ENCODE data around the gene MFSD1. TPM values are rescaled to one million over a fixed set of nuclear protein-coding genes. Genes with fewer than 3 reads are reported as not detected.

The MFSD1 gene
- total and polyA plus RNA-seq, 2 experiments from 2014 or later: 4.3 to 28.4 TPM

DNA sequence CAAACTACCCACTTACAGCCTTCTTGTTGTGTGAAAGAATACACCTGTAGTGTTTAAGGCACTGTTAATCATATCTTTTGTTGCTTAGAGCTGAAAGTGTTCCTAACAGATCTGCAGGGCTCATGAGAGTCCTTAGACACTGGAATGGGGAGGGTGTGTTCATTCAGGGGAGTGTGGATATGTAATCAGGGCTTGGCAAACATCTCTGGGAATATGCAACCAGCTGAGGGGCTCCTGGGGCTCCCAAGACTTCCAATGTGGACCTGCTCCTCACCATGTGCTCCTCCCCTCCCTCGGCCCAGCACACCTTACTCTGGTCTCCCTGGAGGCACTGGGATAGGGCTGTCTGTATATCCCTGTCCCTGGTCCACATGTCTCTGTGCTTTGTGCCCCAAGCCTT, 30.3 kb upstream of the MFSD1 start (continued):
- TF ChIP-seq ZNF462 (CRISPR knock-in tag; IDR thresholded peaks at IDR 0.05) (no peak), NANOG (IDR thresholded peaks at IDR 0.05; ENCODE audit: borderline replicate concordance) (no peak), EZH2 (IDR thresholded peaks at IDR 0.05; ENCODE audit: low read depth, unreplicated experiment) (no peak)

DNA sequence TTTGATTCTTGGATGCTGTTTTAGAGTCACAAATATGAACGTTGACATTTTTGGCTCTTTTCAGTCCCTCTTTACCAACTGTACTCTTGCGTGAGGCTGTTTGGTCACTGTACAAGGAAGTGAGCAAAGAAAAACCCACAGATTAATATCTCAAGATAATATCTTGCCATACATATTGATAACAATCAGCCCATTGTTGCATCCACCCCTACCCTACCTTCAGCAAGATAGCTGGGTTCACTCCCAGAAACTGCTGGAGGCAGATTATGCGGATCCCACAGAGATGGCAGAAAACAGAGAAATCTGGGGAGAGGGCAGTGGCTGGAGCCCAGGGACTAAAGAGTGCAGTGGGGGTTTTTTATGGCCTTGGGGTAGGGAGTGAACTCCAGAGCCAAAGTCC, 29.9 kb upstream of the MFSD1 start:
- Mint-ChIP-seq H3K9me3 (no peaks in the 10 kb centered on the region), H3K27me3 (ENCODE audit: insufficient read depth, low read depth, poor library complexity) (peaks cover 8% of the 10 kb centered on the region), H3K4me1 (peaks cover 24% of the 10 kb centered on the region), H3K27ac (no peak overlapping the region), H3K4me3 (no peak overlapping the region), H3K36me3 (ENCODE audit: low read depth) (no peaks in the 10 kb centered on the region; the same call in 2 of the 3 replicates)
- no peak overlapping the region for H3K4me2 ChIP-seq
- no peak overlapping the region for H3K4me3 ChIP-seq
- no peak for ATAC-seq
- H2AFZ ChIP-seq: no peak overlapping the region
- no peaks in the 10 kb centered on the region for H4K20me1 ChIP-seq (replicated peaks; ENCODE audit: insufficient read depth)
- DNase-seq (ENCODE audit: low spot score): no peak
- H3K9me2 ChIP-seq (ENCODE audit: insufficient read depth): no peaks in the 10 kb centered on the region
- no peaks in the 10 kb centered on the region for H3K27me3 ChIP-seq (ENCODE audit: insufficient read depth)
- H3K4me1 ChIP-seq (ENCODE audit: insufficient read depth): peaks cover 5% of the 10 kb centered on the region; the same call in 1 of the 2 replicates
- H3K36me3 ChIP-seq (ENCODE audit: insufficient read depth): no peaks in the 10 kb centered on the region
- no peaks in the 10 kb centered on the region for H3K79me2 ChIP-seq (replicated peaks; ENCODE audit: insufficient read depth)
- no peaks in the 10 kb centered on the region for H3F3A ChIP-seq (replicated peaks; ENCODE audit: low read depth)
- H3K27ac ChIP-seq (ENCODE audit: low read depth): no peak overlapping the region
- TF ChIP-seq, protein P1, sequence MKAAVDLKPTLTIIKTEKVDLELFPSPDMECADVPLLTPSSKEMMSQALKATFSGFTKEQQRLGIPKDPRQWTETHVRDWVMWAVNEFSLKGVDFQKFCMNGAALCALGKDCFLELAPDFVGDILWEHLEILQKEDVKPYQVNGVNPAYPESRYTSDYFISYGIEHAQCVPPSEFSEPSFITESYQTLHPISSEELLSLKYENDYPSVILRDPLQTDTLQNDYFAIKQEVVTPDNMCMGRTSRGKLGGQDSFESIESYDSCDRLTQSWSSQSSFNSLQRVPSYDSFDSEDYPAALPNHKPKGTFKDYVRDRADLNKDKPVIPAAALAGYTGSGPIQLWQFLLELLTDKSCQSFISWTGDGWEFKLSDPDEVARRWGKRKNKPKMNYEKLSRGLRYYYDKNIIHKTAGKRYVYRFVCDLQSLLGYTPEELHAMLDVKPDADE (IDR thresholded peaks at IDR 0.05): no peak
- TF ChIP-seq ZNF331 (CRISPR knock-in tag; IDR thresholded peaks at IDR 0.05; ENCODE audit: low read depth): no peak
- TF ChIP-seq JUNB (IDR thresholded peaks at IDR 0.05; ENCODE audit: unreplicated experiment): no peak
- TF ChIP-seq ZNF114 (CRISPR knock-in tag; IDR thresholded peaks at IDR 0.05): no peak
- TF ChIP-seq, protein P2, sequence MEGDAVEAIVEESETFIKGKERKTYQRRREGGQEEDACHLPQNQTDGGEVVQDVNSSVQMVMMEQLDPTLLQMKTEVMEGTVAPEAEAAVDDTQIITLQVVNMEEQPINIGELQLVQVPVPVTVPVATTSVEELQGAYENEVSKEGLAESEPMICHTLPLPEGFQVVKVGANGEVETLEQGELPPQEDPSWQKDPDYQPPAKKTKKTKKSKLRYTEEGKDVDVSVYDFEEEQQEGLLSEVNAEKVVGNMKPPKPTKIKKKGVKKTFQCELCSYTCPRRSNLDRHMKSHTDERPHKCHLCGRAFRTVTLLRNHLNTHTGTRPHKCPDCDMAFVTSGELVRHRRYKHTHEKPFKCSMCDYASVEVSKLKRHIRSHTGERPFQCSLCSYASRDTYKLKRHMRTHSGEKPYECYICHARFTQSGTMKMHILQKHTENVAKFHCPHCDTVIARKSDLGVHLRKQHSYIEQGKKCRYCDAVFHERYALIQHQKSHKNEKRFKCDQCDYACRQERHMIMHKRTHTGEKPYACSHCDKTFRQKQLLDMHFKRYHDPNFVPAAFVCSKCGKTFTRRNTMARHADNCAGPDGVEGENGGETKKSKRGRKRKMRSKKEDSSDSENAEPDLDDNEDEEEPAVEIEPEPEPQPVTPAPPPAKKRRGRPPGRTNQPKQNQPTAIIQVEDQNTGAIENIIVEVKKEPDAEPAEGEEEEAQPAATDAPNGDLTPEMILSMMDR (conservative IDR thresholded peaks at IDR 0.05; ENCODE audit: low read depth in 2 of 2): no peak
- TF ChIP-seq CREB1 (CRISPR knock-in tag; IDR thresholded peaks at IDR 0.05; ENCODE audit: low read depth): no peak
- TF ChIP-seq POLR2AphosphoS5 (IDR thresholded peaks at IDR 0.05; ENCODE audit: low read depth): no peak
- no peak for TF ChIP-seq NANOG (IDR thresholded peaks at IDR 0.05; ENCODE audit: borderline replicate concordance)
- no peak for TF ChIP-seq STAT1 (IDR thresholded peaks at IDR 0.05; ENCODE audit: unreplicated experiment)

All from GM23338 (cell line).